Right lobe of liver (tissue), 6 donors: Measurements from ENCODE around the gene FAHD2B. TPM values are rescaled to one million over a fixed set of nuclear protein-coding genes. Genes with fewer than 3 reads are reported as not detected.
A peak's percentile ranks its signal among the peaks of the same experiment; 100 is the strongest.
"Not testable (repeated sequence)": the region's sequence is repeated elsewhere in the genome, so short reads cannot be mapped to it uniquely, and the experiment has no call there.

ENCODE experiments used
- ATAC-seq, 4 donors: fragments of 200-7000 bp; cut with Tn5 transposase; one replicate each; pipeline ENCODE4 v1.9.1; 2020; ENCODE audit warnings: mild to moderate bottlenecking in 4 of 4, moderate library complexity in 4 of 4
- DNase-seq, 3 donors: peaks; one replicate each; pipeline ENCODE4 v3.0.0-alpha.2; 2020
- H3K27ac ChIP-seq, 3 donors: fragments of 200-600 bp; one replicate each; pipeline ENCODE4 v1.8.0; 2022
- H3K27me3 ChIP-seq, 2 donors: fragments of 200-600 bp; one replicate each; pipeline ENCODE4 v1.8.0; 2022
- H3K36me3 ChIP-seq, 4 donors: fragments of 200-600 bp; sonication (generic) in 1 of 4; one replicate each; pipeline versions ENCODE4 v1.5.1 to v1.8.0; 2017 to 2022; ENCODE audit warnings: control low read depth in 1 of 4
- H3K4me1 ChIP-seq, 4 donors: fragments of 200-600 bp; sonication (generic) in 1 of 4; one replicate each; pipeline versions ENCODE4 v1.5.1 to v1.8.0; 2017 to 2022; ENCODE audit warnings: control low read depth in 1 of 4
- H3K4me3 ChIP-seq, 3 donors: fragments of 200-600 bp; one replicate each; pipeline ENCODE4 v1.8.0; 2022
- H3K9me3 ChIP-seq, 4 donors: fragments of 200-600 bp; sonication (generic) in 1 of 4; one replicate each; pipeline versions ENCODE4 v1.5.1 to v1.8.0; 2017 to 2022; ENCODE audit warnings: control low read depth in 1 of 4
- CTCF ChIP-seq, 4 donors: fragments of 200-600 bp in 3 of 4; fragments of 450-650 bp in 1 of 4; IDR thresholded peaks; one replicate each; pipeline versions ENCODE4 v1.5.1 to v1.8.0; 2016 to 2022; ENCODE audit warnings: antibody characterized with exemption in 4 of 4, mild to moderate bottlenecking in 2 of 4
- POLR2A ChIP-seq: fragments of 450-650 bp; IDR thresholded peaks from one replicate; pipeline ENCODE4 v1.6.1; 2017; ENCODE audit warnings: antibody characterized with exemption, mild to moderate bottlenecking
- WGBS: methylation state at CpG from one replicate; pipeline ENCODE4 v1.1.6; 2018; ENCODE audit warnings: low coverage, low lambda C conversion rate; ENCODE audit not compliant: insufficient coverage; ENCODE audit errors: missing lambda C conversion rate; 5-methylcytosine and 5-hydroxymethylcytosine counted together
- intact Hi-C, 2 donors: fragments of 100-400 bp; cut with DNase I; formaldehyde crosslinking; loops; one replicate each; pipeline versions ENCODE4 v1.11.2 to v1.14.1; 2022
- total RNA-seq, 6 experiments: library from RNA; depleted of rRNA in 2 of 6; stranded (reverse); fragments of >200 nt in 2 of 6; fragmentation: NEBNext Ultra II Directional in 3 of 6; extraction: Animal tissue kit (Norgen Biotek cat#: 25700) in 3 of 6; gene quantifications; one replicate each; pipeline versions ENCODE4 v1.1.0 to v1.2.4, GENCODE V29; 2016 to 2023
- donor health status: DM: no; HTN: yes; CAD: no.
- donor health status: DM: no; HTN: no; CAD: no.
- donor health status: DM: no; HTN: no; CAD: no.
- donor health status: DM: no; HTN: yes; CAD: no.
- donor health status: DM: no; HTN: yes; CAD: no.

The FAHD2B gene
- total RNA-seq, 6 experiments from 2014 or later = 1.8 to 4.6 (median 3.2) TPM

- DNase-seq, ATAC-seq, H3K4me3 ChIP-seq, H3K36me3 ChIP-seq, H3K27me3 ChIP-seq, H3K27ac ChIP-seq, H3K4me1 ChIP-seq, H3K9me3 ChIP-seq, intact Hi-C loops: not testable (repeated sequence)
- 64% methylated on average over 1 of the region's 3 CpGs for WGBS
Observed at GRCh38 chr2:97070915-97071314, 23.8 kb downstream of the FAHD2B start.

GRCh38 chr2:97068722-97069121 is 26.0 kb downstream of the FAHD2B start:
- H3K36me3 ChIP-seq, H3K27me3 ChIP-seq, H3K27ac ChIP-seq, H3K4me3 ChIP-seq, H3K9me3 ChIP-seq, DNase-seq, ATAC-seq, intact Hi-C loops, H3K4me1 ChIP-seq: not testable (repeated sequence)
- 92% methylated on average over 2 of the region's 5 CpGs for WGBS

- H3K27me3 ChIP-seq = peaks cover 0 to 3% of the 10 kb centered on the region in 2 donors
- ATAC-seq = peak in 3 of 4 donors; percentile 10 to 52 (median 20)
- H3K4me3 ChIP-seq = no peak overlapping the region
- intact Hi-C loops = no loop called here
- no peaks in the 10 kb centered on the region for H3K4me1 ChIP-seq
- DNase-seq = no peak
- H3K27ac ChIP-seq = no peak overlapping the region
- H3K36me3 ChIP-seq = no peaks in the 10 kb centered on the region
- H3K9me3 ChIP-seq = no peaks in the 10 kb centered on the region
- 73% methylated on average over 1 of the region's 1 CpG for WGBS
- TF ChIP-seq POLR2A (no peak), CTCF (IDR thresholded peaks at IDR 0.05) (no peak)
Observed at GRCh38 chr2:97068074-97068473, 26.6 kb downstream of the FAHD2B start.

- no peaks in the 10 kb centered on the region for H3K4me1 ChIP-seq
- DNase-seq (no peak), ATAC-seq (peak in 2 of 4 donors; percentile 32 to 51)
- intact Hi-C loops = no loop called here
- 83% methylated on average over 4 of the region's 5 CpGs for WGBS
- no peak overlapping the region for H3K4me3 ChIP-seq
- TF ChIP-seq CTCF (IDR thresholded peaks at IDR 0.05) (no peak), POLR2A (no peak)
- H3K36me3 ChIP-seq = no peaks in the 10 kb centered on the region
- H3K27me3 ChIP-seq = peaks cover 0 to 3% of the 10 kb centered on the region in 2 donors
- no peak overlapping the region for H3K27ac ChIP-seq
- no peaks in the 10 kb centered on the region for H3K9me3 ChIP-seq
Observed at GRCh38 chr2:97067279-97068004, 27.2 kb downstream of the FAHD2B start.

GRCh38 chr2:97066030-97066429 is 28.7 kb downstream of the FAHD2B start:
- H3K36me3 ChIP-seq, H3K27me3 ChIP-seq, H3K4me3 ChIP-seq, H3K4me1 ChIP-seq, H3K27ac ChIP-seq, intact Hi-C loops, H3K9me3 ChIP-seq, ATAC-seq, DNase-seq: not testable (repeated sequence)
- WGBS = 48% methylated on average over 5 of the region's 5 CpGs

- intact Hi-C loops, DNase-seq, H3K27ac ChIP-seq, H3K36me3 ChIP-seq, H3K4me3 ChIP-seq, H3K9me3 ChIP-seq, H3K27me3 ChIP-seq, ATAC-seq, H3K4me1 ChIP-seq: not testable (repeated sequence)
- WGBS = 43% methylated on average over 1 of the region's 1 CpG
Observed at GRCh38 chr2:97062020-97062419, 32.7 kb downstream of the FAHD2B start.

- H3K9me3 ChIP-seq, DNase-seq, H3K4me3 ChIP-seq, H3K36me3 ChIP-seq, ATAC-seq, H3K27ac ChIP-seq, intact Hi-C loops, H3K4me1 ChIP-seq, H3K27me3 ChIP-seq: not testable (repeated sequence)
- WGBS = 33% methylated on average over 1 of the region's 7 CpGs
Observed at GRCh38 chr2:97059782-97060181, 34.9 kb downstream of the FAHD2B start.

GRCh38 chr2:97056150-97056549 is 38.5 kb downstream of the FAHD2B start:
- H3K27ac ChIP-seq, H3K36me3 ChIP-seq, H3K4me3 ChIP-seq, H3K9me3 ChIP-seq, H3K27me3 ChIP-seq, intact Hi-C loops, ATAC-seq, DNase-seq, H3K4me1 ChIP-seq: not testable (repeated sequence)
- 63% methylated on average over 3 of the region's 3 CpGs for WGBS

GRCh38 chr2:97050032-97050431 is 44.6 kb downstream of the FAHD2B start:
- H3K4me3 ChIP-seq, H3K36me3 ChIP-seq, ATAC-seq, H3K4me1 ChIP-seq, intact Hi-C loops, DNase-seq, H3K9me3 ChIP-seq, H3K27ac ChIP-seq, H3K27me3 ChIP-seq: not testable (repeated sequence)
- WGBS = 60% methylated on average over 1 of the region's 2 CpGs

GRCh38 chr2:97048448-97048847 is 46.2 kb downstream of the FAHD2B start:
- H3K9me3 ChIP-seq, intact Hi-C loops: not testable (repeated sequence)

More at GRCh38 chr2:97048448-97048847, 46.2 kb downstream of the FAHD2B start:
- H3K4me1 ChIP-seq, DNase-seq, H3K27me3 ChIP-seq, H3K4me3 ChIP-seq, H3K27ac ChIP-seq, H3K36me3 ChIP-seq, ATAC-seq: not testable (repeated sequence)
- 51% methylated on average over 4 of the region's 7 CpGs for WGBS
